ENCODE data around the gene MKKS.
A peak's percentile ranks its signal among the peaks of the same experiment; 100 is the strongest.

The MKKS gene

DNA sequence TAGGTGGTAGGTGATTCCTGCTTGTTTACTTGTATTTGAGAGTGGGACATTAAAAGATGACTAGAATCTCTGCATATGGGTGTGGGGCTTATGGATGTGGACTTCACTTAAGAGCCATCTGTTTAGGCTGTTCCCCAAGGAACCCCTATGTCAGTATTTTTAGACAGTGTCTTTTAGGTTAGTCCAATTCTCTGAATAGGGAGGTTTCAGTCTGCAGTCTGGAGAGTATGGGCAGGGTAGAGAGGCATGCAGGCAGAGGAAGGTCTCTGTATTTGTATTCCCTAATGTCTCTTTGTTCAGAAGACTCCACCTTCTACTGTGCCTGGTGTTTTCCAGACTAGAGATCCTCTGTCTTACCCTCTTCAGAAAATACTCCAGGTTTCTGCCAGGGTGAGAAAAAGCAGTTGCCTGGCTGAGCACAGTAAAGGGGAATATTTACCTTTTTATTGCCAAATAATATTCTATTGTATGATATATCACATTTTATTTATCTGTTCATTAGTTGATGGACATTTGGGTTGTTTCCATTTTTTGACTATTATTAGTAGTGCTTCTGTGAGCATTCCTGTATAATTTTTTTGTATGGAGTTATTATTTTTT is 20.2 kb upstream of the MKKS start:
- Histone ChIP-seq H3K9me3 (no peaks in the 10 kb centered on the region), H3K4me1 (ENCODE audit: control insufficient read depth in 1 of 2, insufficient read depth in 1 of 2, low read depth in 1 of 2, low read length in 1 of 2) (peaks cover 24 to 25% of the 10 kb centered on the region in 2 experiments), H3K36me3 (no peaks in the 10 kb centered on the region), H3K4me3 (ENCODE audit: low read depth in 1 of 2, low read length in 1 of 2) (no peak overlapping the region), H3K27me3 (no peaks in the 10 kb centered on the region), H3K27ac (peak overlapping the region; percentile 78)
- TF ChIP-seq, protein P1, sequence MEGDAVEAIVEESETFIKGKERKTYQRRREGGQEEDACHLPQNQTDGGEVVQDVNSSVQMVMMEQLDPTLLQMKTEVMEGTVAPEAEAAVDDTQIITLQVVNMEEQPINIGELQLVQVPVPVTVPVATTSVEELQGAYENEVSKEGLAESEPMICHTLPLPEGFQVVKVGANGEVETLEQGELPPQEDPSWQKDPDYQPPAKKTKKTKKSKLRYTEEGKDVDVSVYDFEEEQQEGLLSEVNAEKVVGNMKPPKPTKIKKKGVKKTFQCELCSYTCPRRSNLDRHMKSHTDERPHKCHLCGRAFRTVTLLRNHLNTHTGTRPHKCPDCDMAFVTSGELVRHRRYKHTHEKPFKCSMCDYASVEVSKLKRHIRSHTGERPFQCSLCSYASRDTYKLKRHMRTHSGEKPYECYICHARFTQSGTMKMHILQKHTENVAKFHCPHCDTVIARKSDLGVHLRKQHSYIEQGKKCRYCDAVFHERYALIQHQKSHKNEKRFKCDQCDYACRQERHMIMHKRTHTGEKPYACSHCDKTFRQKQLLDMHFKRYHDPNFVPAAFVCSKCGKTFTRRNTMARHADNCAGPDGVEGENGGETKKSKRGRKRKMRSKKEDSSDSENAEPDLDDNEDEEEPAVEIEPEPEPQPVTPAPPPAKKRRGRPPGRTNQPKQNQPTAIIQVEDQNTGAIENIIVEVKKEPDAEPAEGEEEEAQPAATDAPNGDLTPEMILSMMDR (IDR thresholded peaks at IDR 0.05) = no peak

DNA sequence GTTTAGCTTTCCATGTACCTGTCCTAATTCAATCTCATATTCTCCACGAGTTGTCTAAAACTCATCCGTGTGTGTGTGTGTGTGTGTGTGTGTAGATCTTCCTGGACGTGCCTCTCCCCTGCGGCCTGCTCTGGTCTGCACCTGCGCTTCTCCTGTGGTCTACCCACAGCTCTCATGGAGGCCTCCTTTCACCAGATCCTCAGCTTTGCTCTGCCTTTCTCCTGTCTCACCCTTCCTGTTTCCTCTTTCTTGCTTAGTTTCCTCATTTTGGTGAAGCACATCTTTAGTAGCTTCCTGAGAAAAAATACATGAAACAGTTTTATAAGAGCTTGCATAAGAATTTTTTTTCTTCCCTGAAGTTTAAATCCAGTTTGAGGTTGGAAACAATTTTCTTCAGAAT is 19.2 kb upstream of the MKKS start:
- Histone ChIP-seq H3K9me3 (no peaks in the 10 kb centered on the region), H3K27ac (peak overlapping the region; percentile 78), H3K27me3 (no peaks in the 10 kb centered on the region), H3K4me3 (ENCODE audit: low read depth in 1 of 2, low read length in 1 of 2) (peak overlapping the region; percentile 19 to 37), H3K4me1 (ENCODE audit: control insufficient read depth in 1 of 2, insufficient read depth in 1 of 2, low read depth in 1 of 2, low read length in 1 of 2) (peaks cover 24 to 25% of the 10 kb centered on the region in 2 experiments), H3K36me3 (no peaks in the 10 kb centered on the region)
- TF ChIP-seq, protein P1 (IDR thresholded peaks at IDR 0.05) = no peak

DNA sequence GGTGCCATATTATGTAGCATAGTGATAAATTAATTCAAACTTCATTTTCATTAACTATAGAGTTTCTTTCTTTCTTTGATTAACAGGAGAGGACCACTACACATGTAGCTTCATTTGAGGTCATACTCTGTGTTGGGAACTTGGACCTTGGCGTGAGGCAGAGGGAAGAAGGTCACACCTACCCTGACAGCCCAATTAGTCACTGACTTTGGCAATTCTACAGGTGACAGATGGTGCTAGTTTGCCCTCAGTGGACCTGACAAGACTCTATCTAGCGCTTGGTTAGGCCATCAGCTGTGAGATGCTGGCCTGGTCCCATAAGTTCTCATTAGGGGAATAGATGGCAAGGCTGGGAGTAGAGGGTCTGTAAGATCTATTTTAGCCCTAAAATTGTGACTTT is 15.2 kb upstream of the MKKS start:
- no peaks in the 10 kb centered on the region for H3K36me3 ChIP-seq
- H3K27me3 ChIP-seq = no peaks in the 10 kb centered on the region
- H3K4me1 ChIP-seq (ENCODE audit: control insufficient read depth in 1 of 2, insufficient read depth in 1 of 2, low read depth in 1 of 2, low read length in 1 of 2) = peaks cover 21 to 27% of the 10 kb centered on the region in 2 experiments
- H3K27ac ChIP-seq = no peak overlapping the region
- no peak overlapping the region for H3K4me3 ChIP-seq (ENCODE audit: low read depth in 1 of 2, low read length in 1 of 2)
- TF ChIP-seq, protein P1 (IDR thresholded peaks at IDR 0.05) = no peak
- no peaks in the 10 kb centered on the region for H3K9me3 ChIP-seq

GRCh38 chr20:10448270-10449156 is 14.5 kb upstream of the MKKS start:
- TF ChIP-seq, protein P1 (IDR thresholded peaks at IDR 0.05) = no peak
- Histone ChIP-seq H3K27ac (no peak overlapping the region), H3K4me1 (ENCODE audit: control insufficient read depth in 1 of 2, insufficient read depth in 1 of 2, low read depth in 1 of 2, low read length in 1 of 2) (peaks cover 14 to 19% of the 10 kb centered on the region in 2 experiments), H3K4me3 (ENCODE audit: low read depth in 1 of 2, low read length in 1 of 2) (no peak overlapping the region), H3K27me3 (no peaks in the 10 kb centered on the region), H3K36me3 (no peaks in the 10 kb centered on the region), H3K9me3 (no peaks in the 10 kb centered on the region)

- no peak overlapping the region for H3K4me3 ChIP-seq (ENCODE audit: low read depth in 1 of 2, low read length in 1 of 2)
These were observed 13.0 kb upstream of the MKKS start for GRCh38 chr20:10447028-10447427.

More at GRCh38 chr20:10447028-10447427, 13.0 kb upstream of the MKKS start:
- Histone ChIP-seq H3K9me3 (no peaks in the 10 kb centered on the region), H3K27me3 (no peaks in the 10 kb centered on the region), H3K36me3 (no peaks in the 10 kb centered on the region), H3K4me1 (ENCODE audit: control insufficient read depth in 1 of 2, insufficient read depth in 1 of 2, low read depth in 1 of 2, low read length in 1 of 2) (peaks cover 5 to 6% of the 10 kb centered on the region in 2 experiments), H3K27ac (no peak overlapping the region)
- TF ChIP-seq, protein P1 (IDR thresholded peaks at IDR 0.05) = no peak
